OCI-LY1 (cell line): ENCODE results near the gene YLPM1.

Experiments
- H2AFZ ChIP-seq: fragments of 200-600 bp; sonication (generic), shearing (Covaris generic); 2 replicates; pipeline ENCODE4 v1.6.0; 2014; ENCODE audit warnings: antibody characterized with exemption, mild to moderate bottlenecking, low read length
- H3F3A ChIP-seq: fragments of 200-600 bp; sonication (generic), shearing (Covaris generic); 2 replicates; pipeline ENCODE4 v1.6.0; 2014; ENCODE audit warnings: mild to moderate bottlenecking, antibody characterized with exemption, low read length, moderate library complexity; ENCODE audit not compliant: insufficient read depth
- H3K27ac ChIP-seq: fragments of 200-600 bp; sonication (generic); 2 replicates; pipeline ENCODE4 v1.5.1; 2014; ENCODE audit warnings: low read length, mixed run types, mild to moderate bottlenecking, low read depth; ENCODE audit not compliant: poor library complexity, severe bottlenecking
- H3K27me3 ChIP-seq: fragments of 200-600 bp; sonication (generic); 2 replicates; pipeline ENCODE4 v1.6.0; 2014; ENCODE audit warnings: antibody characterized with exemption, mild to moderate bottlenecking, low read length, moderate library complexity; ENCODE audit not compliant: insufficient read depth
- H3K36me3 ChIP-seq: fragments of 200-600 bp; sonication (generic); 2 replicates; pipeline ENCODE4 v1.6.1; 2014; ENCODE audit warnings: mild to moderate bottlenecking, antibody characterized with exemption, low read length, moderate library complexity, mixed read lengths; ENCODE audit not compliant: insufficient read depth
- H3K4me1 ChIP-seq: fragments of 200-600 bp; sonication (generic); 2 replicates; pipeline ENCODE4 v1.5.1; 2014; ENCODE audit warnings: mild to moderate bottlenecking, low read length, moderate library complexity; ENCODE audit not compliant: insufficient read depth, severe bottlenecking
- H3K4me2 ChIP-seq: fragments of 200-600 bp; sonication (generic), shearing (Covaris generic); 2 replicates; pipeline ENCODE4 v1.6.1; 2014; ENCODE audit warnings: low read length
- H3K4me3 ChIP-seq: fragments of 200-600 bp; sonication (generic); 2 replicates; pipeline ENCODE4 v1.5.1; 2014; ENCODE audit warnings: low read length, low read depth, mild to moderate bottlenecking, mixed read lengths; ENCODE audit not compliant: poor library complexity, severe bottlenecking
- H3K79me2 ChIP-seq: fragments of 200-600 bp; shearing (Covaris generic); 2 replicates; pipeline ENCODE4 v1.6.1; 2016; ENCODE audit warnings: mixed run types, low read length, mixed read lengths; ENCODE audit not compliant: insufficient read depth
- H3K9ac ChIP-seq: fragments of 200-600 bp; sonication (generic), shearing (Covaris generic); 2 replicates; pipeline ENCODE4 v1.6.1; 2014; ENCODE audit warnings: mild to moderate bottlenecking, low read length, mixed read lengths
- H3K9me2 ChIP-seq: fragments of 200-600 bp; sonication (generic), shearing (Covaris generic); 2 replicates; pipeline ENCODE4 v1.6.1; 2014; ENCODE audit warnings: low read depth, mild to moderate bottlenecking, low read length, mixed read lengths
- H3K9me3 ChIP-seq: fragments of 200-600 bp; shearing (Covaris generic); 2 replicates; pipeline ENCODE4 v1.6.1; 2014; ENCODE audit warnings: low read length, mixed read lengths
- H4K20me1 ChIP-seq: fragments of 200-600 bp; sonication (generic), shearing (Covaris generic); 2 replicates; pipeline ENCODE4 v1.6.0; 2016; ENCODE audit warnings: mild to moderate bottlenecking, low read length; ENCODE audit not compliant: insufficient read depth
- CTCF ChIP-seq: fragments of 200-600 bp; sonication (generic), shearing (Covaris generic); IDR thresholded peaks from 2 replicates; pipeline ENCODE4 v1.5.1; 2017; ENCODE audit warnings: mild to moderate bottlenecking, antibody characterized with exemption, low read length, moderate library complexity, mixed read lengths
- EZH2 ChIP-seq: fragments of 200-600 bp; sonication (generic), shearing (Covaris generic); IDR thresholded peaks from 2 replicates; pipeline ENCODE4 v1.8.0; 2017; ENCODE audit warnings: borderline replicate concordance, mixed run types, mild to moderate bottlenecking, antibody characterized with exemption, low read length, moderate library complexity, mixed read lengths

YLPM1 gene

DNA sequence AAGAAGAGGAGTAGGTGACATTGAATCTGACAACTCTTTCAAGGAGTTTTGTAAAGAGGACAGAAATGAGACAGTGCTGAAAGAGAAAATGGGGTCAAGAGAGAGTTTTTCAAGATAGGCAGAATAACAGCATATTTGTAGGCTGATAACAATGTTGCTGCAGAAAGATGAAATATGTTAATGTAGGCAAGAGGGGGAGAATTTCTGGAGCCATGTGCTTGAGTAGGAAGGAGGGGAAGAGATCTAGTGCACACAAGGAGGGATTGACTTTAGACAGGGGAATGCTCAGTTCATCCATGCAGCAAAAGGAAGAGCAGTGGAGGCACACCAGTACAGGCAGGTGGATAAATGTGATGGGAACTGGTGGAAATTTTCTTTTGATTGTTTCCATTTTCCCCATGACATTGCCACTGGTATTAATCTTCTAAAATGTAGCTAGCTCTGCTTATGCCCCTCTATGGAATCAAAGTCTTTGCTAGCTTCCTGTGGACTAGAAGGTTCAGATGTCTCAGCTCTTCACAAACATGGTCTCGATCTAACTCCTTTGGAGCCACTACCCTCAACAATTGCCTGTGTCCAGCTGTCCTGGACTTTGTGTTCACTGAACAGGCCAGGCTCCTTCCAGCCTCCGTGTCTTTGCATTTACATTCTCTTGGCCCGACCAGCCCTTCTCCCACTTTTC is 103.7 kb downstream of the YLPM1 start:
- H3K9me3 ChIP-seq: no peaks in the 10 kb centered on the region
- no peaks in the 10 kb centered on the region for H3K9me2 ChIP-seq
- H3K4me2 ChIP-seq: no peak overlapping the region
- no peak overlapping the region for H2AFZ ChIP-seq
- H3K79me2 ChIP-seq: no peaks in the 10 kb centered on the region
- no peaks in the 10 kb centered on the region for H3K4me1 ChIP-seq
- no peaks in the 10 kb centered on the region for H3K36me3 ChIP-seq
- no peaks in the 10 kb centered on the region; the same call in 1 of the 2 replicates for H3K27me3 ChIP-seq
- H3K27ac ChIP-seq: no peak overlapping the region
- no peaks in the 10 kb centered on the region for H3F3A ChIP-seq
- TF ChIP-seq EZH2 (no peak), CTCF (no peak)
- H3K4me3 ChIP-seq: no peak overlapping the region
- H4K20me1 ChIP-seq: no peaks in the 10 kb centered on the region
- H3K9ac ChIP-seq: no peak overlapping the region

- H3K9me2 ChIP-seq: no peaks in the 10 kb centered on the region
- no peaks in the 10 kb centered on the region for H4K20me1 ChIP-seq
- no peaks in the 10 kb centered on the region for H3K9me3 ChIP-seq
- no peak overlapping the region; the same call in 1 of the 2 replicates for H3K4me2 ChIP-seq
- no peak overlapping the region for H2AFZ ChIP-seq
- no peaks in the 10 kb centered on the region for H3F3A ChIP-seq
- no peak overlapping the region for H3K27ac ChIP-seq
- H3K4me3 ChIP-seq: no peak overlapping the region
- no peak for TF ChIP-seq CTCF
- no peak for TF ChIP-seq EZH2
- H3K27me3 ChIP-seq: no peaks in the 10 kb centered on the region; the same call in 1 of the 2 replicates
- H3K36me3 ChIP-seq: no peaks in the 10 kb centered on the region
- H3K9ac ChIP-seq: no peak overlapping the region
- H3K79me2 ChIP-seq: no peaks in the 10 kb centered on the region
- no peaks in the 10 kb centered on the region for H3K4me1 ChIP-seq
Observed at GRCh38 chr14:74867673-74868072, 104.6 kb downstream of the YLPM1 start.

DNA sequence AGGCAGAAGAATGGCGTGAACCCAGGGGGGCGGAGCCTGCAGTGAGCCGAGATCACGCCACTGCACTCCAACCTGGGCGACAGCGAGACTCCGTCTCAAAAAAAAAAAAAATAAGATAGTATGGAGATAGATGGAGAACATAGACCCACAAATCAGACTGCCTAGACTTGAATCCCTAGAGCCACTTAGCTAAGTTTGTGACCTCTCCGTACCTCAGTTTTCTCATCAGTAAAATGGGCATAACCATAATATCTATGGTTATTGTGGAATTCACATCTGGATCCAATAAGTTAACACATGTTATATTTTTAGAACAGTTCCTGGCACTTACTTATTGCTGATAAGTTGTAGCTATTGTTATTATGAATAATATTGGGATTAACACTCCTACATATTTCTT is 105.6 kb downstream of the YLPM1 start:
- H4K20me1 ChIP-seq: no peaks in the 10 kb centered on the region
- H3K4me2 ChIP-seq: no peak overlapping the region
- TF ChIP-seq CTCF (no peak), EZH2 (no peak)
- H2AFZ ChIP-seq: no peak overlapping the region
- H3K36me3 ChIP-seq: no peaks in the 10 kb centered on the region
- no peak overlapping the region for H3K4me3 ChIP-seq
- H3K27me3 ChIP-seq: no peaks in the 10 kb centered on the region; the same call in 1 of the 2 replicates
- H3K9ac ChIP-seq: no peak overlapping the region
- no peaks in the 10 kb centered on the region for H3K79me2 ChIP-seq
- no peaks in the 10 kb centered on the region for H3F3A ChIP-seq
- H3K9me3 ChIP-seq: no peaks in the 10 kb centered on the region
- no peaks in the 10 kb centered on the region for H3K4me1 ChIP-seq
- no peaks in the 10 kb centered on the region for H3K9me2 ChIP-seq
- H3K27ac ChIP-seq: no peak overlapping the region
